HG03095 (cell line): ENCODE measurements around the gene SLC17A3.

Source experiments
- ATAC-seq: cut with Tn5 transposase; IDR thresholded peaks from one replicate; pipeline ENCODE4 v1.9.1; 2021; ENCODE audit warnings: moderate library complexity; ENCODE audit not compliant: unreplicated experiment

Gene SLC17A3

DNA sequence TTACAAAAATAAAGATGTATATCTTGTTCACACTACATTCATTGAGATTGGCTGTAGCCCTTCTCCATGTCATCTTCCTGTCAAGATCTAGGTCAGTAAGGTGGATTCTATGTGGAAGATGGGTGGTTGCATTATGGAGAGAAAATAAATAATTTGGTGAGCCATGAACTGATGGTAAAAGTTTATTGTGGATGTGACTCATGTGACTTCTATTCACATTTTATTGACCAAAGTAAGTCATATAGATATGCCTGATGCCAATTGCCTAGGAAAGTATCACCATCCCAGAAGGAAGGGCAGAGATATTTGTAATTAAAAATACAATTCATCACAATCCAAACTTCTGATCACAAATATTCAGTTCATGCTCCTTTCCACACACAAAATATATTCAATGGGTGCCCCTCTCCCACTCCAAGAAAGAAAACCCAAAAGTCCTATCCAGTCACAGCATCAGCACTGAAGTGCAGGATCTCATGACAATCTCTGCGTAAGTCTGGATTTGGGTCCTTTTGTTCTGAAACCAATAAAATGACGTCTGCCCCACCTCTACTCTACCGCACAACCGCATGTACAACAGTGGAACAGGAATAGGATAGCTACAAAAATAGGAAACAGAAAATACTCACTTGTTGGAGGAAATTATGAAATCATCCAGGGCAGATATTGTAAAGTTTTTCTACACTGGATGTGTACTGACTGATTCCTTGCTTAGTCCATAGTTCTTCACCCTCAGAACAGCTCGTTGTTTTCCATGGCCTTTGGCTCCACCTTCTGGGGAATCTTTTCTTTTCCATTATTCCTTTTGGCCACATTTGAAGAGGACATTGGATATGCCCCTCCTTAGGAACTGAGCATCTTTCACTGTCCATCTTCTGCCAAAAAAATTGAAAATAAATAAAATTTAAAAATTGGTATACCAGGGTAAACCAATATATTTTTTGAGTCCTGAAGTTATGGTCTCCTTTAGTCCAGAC is 16.1 kb upstream of the SLC17A3 start:
- ATAC-seq = no peak

DNA sequence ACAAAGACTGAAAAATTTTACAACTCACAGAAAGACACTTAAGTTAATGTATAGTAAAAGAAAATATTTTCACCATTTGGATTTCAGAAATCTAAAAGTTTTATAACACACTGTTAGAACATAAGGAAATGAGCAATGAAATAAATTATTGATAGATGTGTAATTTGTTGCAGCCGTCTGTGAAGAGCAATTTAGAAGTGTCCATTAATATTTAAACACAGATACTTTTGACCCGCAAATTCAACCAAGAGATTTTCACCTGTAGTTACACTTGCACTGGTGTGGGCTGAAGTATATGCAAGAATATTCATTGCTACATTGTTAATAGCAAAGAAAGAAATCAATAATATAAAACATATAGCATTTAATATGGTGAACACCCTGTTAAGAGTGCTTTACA is 14.6 kb upstream of the SLC17A3 start:
- no peak for ATAC-seq

DNA sequence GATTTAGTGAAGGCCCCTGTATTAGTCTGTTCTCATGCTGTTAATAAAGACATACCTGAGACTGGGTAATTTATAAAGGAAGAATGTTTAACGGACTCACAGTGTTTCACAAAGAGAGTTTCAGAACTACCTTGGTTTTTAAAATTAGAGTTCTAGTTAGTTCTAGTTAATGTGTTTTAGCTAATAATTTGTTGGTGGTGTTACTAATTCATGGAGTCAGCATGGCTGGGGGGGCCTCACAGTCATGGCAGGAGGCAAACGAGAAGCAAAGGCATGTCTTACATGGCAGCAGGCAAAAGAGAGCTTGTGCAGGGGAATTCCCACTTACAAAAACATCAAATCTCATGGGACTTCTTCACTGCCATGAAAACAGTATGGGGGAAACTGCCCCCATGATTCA is 12.0 kb upstream of the SLC17A3 start:
- ATAC-seq = no peak

DNA sequence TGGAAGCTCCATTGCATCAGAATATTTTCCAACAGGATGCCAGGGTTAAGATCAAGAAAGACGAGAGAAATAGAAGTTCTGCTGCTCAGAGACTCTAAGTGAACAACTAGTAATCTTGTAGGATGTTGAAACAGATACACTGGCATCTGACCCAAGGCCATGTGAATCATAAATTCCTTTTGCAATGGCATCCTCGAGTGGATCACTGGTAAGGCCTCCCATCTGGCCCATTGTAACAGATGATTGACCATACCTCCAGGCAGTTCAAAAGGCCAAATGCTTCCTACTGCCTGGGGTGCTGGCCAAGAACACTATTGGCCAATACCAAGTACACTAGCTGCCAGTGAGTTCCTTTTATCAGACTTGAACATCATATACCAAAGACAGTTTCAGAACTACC is 9.9 kb upstream of the SLC17A3 start:
- ATAC-seq = no peak

DNA sequence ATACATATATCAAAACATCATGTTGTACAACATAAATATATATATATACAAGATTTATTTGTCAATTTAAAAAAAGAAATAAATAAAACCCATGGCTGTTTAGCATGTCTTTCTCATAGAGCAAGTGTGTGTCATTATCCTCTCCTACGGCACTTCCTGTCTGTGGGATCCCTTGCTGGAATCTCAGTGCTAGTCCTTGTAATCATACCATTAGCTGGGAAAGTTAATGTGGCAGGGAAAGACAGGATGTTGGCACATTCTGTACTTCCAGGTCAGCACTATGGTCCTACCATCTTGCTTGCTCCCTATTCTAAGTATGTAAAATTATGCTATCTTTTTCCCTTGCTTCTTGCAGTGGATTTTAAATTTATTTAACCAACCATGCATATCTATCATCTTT is 9.5 kb upstream of the SLC17A3 start:
- no peak for ATAC-seq

DNA sequence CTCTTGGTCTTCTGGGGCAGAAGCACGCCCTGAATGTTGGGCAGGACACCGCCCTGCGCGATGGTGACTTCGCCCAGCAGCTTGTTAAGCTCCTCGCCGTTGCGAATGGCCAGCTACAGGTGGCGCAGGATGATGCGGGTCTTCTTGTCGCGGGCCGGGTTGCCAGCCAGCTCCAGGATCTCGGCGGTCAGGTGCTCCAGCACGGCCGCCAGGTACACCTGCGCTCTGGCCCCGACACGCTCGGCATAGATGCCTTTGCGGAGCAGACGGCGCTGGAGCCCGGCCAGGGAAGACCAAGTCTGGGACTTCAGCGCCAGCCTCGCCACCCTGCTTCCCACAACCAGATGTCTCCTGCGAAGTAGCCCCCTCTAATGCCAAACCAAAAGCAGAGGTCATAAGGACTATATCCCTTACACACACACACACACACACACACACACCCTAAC is 8.0 kb upstream of the SLC17A3 start:
- ATAC-seq = no peak

DNA sequence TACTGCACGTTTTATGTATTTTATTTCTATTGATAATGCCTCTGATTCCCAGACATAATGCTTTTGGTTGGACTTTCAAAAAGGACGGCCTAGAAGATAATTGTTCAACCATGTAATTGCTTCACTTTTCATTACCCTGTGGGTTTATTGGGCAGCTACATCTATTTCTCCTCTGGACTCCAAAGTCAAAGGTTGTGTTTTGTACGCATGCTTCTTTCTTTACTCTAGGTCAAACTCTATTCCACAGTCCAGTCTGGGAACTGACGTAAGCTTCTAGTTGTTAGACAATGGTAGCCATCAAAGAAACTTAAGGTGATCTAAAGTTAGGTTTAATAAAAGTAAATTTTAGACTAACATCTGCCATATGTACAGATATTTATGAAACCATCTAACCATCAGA is 6.6 kb upstream of the SLC17A3 start:
- no peak for ATAC-seq

DNA sequence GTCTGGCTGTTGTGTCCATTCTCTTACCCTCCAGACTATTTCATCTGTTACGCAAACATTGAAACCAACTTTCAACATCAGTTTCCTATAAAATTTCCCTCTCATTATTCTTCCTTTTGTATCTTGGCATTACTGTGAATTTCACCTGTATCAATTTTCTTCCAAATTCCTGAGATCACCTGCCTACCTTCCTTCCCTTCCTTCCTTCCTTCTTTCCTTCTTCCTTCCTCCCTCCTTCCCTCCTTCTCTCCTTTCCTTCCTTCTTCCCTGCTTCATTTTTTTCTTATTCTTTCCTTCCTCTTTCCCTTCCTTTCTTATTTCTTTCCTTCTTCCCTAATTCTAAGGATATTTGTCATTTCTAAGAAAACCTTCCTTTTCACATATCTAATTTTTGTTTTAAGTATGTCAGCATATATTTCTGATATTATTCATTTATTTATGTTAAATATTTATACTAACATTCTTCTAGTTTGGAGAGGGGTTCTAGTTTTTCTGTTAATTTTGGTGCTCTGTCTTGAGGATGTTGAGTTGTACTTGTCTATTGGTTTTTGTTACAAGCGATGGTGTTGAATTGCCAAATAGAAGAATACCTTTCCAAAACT is 4.8 kb upstream of the SLC17A3 start:
- ATAC-seq = no peak

DNA sequence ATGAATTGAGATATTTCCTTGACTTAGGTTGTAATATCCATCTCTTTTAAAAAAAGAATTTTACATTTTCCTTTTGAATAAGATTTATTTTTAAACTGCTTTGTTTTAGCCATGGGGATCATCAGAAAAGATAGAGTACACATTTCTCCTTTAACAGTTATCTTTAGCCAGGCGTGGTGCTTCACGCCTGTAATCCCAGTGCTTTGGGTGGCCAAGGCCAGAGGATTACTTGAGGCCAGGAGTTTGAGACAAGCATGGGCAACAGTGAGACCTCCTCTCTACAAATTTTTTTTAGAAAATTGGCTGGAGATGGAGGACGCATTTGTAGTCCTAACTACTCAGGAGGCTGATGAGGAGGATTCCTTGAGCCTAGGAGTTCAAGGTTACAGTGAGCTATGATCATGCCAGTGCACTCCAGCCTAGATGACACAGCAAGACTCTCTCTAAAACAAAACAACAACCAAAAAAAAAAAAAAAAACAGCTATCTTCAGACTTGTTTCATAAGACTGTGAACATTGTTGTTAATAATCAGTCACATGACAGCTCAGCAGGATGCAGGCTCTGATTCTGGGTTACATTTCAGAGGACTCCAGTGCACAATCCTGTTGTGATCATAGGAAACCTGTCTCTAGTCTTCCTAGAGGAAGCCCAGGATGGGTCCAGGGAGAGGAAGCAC is 2.0 kb upstream of the SLC17A3 start:
- ATAC-seq = no peak

DNA sequence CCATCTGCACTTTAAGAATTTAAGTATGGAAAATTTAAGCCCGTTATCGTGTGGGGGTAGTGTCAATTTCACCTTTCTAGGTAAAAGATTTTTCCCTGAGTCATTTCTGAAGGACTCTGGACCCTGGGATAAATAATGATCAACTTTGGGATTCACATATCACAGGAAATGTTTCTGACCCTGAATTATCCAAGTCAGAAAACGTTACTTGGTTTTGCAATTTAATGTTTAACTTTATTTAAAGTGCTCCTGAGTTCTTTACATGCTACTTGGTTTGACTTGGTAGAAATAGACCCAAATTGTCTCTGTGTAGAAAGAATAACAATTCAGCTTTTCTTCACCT is 1.5 kb upstream of the SLC17A3 start:
- no peak for ATAC-seq

DNA sequence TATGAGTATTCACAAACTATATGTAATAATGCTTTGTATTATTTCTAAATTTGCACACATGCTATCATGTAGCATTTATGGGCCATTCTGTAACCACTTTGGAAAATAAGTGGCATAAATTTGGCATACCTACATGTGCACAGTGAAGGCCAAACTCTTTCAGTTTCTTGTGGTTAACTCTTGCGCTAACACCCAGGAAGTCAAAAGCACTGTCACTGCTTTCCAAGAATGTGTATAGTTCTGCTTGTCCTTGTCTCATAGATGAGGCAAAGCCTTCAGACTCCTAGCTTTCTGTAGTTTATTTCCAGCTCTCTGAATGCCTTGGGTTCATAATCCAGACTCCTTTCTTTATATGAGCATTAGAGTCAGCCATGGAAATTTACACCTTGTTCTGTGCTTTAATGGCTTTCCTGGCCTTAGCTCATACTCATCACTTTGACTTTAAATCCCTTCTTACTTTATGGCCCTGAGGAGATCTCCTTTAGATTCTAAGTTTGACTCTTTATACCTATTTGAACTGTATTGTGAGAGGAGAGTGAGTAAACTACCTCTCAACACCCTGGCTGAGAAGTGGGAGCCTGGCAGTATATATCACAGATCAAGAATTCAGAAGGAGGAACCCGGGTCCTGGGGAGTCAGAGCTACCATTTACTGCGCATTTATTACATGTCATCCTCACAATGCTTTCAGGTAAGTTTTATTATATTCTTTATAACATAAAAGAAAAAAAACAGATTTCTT is 949 bp upstream of the SLC17A3 start:
- no peak for ATAC-seq

DNA sequence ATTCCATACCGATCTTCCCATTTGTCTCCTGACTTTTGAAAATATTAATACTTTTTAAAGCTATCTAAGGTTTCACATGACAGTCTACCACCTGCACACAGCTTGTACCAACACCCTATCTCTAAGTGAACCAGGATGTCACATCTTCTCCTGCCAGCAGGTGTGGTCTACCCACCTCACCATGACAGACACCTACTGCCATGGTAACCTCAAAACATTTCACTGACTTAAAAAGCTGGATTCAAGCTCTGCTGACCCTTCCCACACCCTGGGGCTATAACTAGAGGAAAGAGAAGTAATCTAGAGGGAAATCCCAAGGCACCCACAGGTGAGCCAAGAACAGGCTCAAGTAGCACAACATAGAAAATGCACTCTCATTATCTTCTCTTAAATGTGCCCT is 1.2 kb downstream of the SLC17A3 start:
- no peak for ATAC-seq

DNA sequence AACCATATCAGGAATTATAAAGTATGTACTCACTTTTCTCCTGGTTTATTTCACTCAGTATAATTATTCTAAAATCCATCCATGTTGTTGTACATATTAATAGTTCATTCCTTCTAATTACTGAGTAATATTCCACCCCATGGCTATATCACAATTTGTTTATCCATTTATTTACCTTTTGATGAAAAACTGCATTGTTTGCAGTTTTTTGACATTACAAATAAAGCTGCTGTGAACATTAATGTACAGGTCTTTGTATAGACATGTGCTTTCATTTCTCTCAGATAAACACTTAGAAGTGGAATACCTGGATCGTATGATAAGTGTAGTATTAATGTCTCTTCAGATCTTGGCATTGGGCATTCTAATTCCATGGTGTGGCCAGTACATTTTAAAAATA is 4.2 kb downstream of the SLC17A3 start:
- no peak for ATAC-seq

DNA sequence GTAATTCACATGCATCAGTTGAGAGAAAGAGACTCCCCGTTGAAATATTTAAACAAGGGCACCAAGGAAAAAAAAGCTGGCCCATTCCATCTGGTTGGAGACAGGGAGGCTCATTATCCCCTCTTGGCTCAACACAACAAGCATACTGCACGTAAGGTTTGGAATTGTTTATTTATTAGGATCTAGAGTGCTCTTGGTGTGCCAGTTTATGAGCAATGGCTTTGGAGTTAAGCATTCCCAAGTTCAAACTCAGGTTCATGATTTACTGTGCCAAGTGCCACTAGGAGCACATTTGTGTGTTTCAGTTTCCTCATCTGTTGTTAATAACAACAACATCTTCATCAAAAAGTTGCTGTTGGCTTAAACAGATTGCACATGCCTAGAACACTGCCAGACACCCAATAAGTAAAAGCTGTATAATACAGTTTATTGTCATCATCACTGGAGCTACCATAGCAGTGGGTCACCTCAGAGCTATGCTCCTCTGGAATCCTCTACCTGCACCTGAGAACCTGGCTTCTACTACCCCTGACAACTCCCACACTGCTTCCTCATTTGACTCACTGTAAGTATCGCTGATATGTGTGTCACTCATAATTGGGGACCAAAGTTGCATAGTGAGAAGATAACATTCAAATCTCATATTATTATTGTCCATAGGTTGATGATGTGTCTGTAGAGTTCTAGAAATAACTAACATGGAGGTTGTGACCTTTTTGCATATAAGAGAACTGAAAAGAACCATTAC is 5.4 kb downstream of the SLC17A3 start:
- ATAC-seq = no peak

DNA sequence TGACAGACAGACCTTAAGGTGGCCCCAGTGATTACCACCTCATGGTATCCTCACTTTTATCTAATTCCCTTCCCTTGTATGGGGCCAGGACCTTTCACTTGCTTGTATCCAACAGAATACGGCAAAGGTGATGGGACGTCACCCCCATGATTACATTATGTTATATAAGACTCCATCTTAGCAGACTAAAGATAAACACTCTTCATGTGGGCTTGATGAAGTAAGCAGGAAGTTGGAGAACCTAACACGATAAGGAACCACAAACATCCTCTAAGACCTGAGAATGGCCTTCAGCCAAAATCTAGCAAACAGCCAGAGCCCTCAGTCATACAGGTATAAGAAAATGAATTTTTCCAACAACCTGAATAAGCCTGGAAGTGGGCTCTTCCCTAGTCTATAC is 8.0 kb downstream of the SLC17A3 start:
- ATAC-seq = no peak

DNA sequence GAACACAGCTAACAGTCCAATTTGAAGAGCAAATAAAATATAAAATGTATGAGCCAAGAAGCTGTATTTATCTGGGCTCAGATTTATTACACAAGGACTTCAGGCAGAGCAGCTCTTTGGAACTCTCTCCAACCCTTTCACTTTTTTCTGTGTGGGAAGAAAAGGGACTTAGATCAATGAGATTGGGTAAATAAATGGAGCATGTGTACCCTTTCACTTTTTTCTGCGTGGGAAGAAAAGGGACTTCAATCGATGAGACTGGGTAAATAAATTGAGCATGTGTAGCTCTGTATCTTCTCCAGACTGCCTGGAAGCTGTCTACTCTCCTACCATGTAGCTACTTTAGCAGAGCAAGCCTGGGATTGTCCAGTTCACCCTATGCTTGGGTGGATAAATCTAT is 10.7 kb downstream of the SLC17A3 start:
- ATAC-seq = no peak

DNA sequence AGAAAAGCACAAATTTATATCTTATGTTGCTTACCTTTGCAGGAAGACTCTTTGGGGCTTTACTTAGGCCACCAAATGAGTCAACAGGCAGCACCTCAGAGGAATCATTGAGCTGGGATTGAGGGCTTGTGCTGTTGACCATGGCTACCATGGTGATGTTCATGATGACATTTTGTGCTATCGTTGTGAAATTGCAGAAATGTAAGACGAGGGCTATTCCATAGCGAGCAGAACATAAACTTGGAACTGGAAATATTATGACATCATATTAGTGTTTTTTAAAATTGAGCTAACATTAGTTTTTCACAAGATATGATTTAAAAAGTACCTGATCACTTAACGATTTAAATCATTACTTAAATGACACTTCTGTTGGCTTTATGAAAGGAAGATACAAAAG is 11.8 kb downstream of the SLC17A3 start:
- ATAC-seq = no peak

DNA sequence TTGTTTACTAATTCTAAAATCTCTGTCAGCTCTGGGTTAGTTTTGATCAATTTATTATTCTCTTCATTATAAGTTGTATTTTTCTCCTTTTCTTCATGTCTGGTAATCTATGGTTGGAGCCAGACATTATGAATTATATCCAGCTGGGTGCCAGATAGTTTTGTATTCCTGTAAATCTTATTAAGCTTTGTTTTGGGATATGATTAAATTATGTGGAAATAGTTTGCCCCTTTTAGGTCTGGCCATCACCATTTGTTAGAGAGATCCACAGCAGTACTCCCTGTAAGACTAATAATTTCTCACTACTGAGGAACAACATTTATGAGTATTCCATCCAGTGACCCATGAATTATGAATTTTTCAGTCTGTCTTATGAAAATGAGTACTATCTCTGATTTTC is 21.3 kb downstream of the SLC17A3 start:
- no peak for ATAC-seq

DNA sequence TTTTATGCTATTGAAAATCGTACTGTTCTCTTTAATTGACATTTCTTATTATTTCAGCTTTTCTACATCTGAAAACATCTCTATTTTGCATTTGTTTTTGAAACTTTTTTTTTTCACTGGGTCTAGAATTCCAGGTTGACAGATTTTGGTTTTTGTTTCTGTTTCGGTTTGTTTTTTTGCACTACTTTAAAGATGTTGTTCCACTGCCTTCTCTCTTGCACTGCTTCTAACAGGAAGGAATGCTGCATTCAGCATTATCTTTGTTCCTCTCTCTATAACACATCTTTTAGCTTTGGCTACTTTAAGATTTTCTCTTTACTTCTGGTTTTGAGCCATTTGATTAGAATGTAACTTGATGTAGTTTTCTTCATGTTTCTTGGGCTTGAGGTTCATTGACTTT is 22.1 kb downstream of the SLC17A3 start:
- ATAC-seq = no peak

DNA sequence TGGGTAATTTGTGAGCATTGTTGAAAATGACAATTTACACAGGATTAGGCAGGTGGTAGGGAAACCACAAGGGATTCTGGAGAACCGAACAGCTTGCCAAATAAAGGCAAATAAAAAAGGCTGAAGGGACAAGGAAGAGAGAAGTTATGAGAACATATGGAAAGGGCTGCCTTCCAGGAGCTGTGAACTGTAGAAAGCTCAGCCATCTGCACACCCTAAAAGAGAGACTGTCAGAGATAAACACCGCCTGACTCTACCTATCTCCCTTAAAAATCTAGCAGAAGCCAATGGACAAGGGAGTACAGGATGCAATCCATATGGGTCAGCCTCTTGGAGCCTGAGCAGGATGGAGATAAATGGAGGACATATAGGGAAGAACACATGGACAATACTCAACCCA is 29.5 kb downstream of the SLC17A3 start:
- ATAC-seq = no peak

DNA sequence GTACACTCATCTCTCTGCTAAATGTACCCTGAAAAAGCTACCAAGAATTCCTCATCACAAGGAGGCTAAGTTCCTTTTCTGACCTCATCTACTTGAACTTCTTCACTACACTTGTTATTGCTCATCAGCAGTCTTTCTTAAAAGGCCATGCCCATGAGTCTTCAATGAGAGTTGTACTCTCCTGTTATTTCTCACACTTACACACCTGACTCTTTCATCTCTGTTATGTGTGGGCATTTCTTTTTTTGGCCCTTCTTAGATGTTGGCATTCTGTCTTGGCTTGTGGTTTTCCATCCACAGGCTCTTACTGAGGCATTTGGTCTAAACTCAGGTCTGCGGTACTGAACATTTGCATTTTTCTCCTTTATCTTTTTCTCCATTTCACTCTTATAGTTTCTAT is 31.5 kb downstream of the SLC17A3 start:
- no peak for ATAC-seq
